H7 (cell line): Measurements from ENCODE around the gene OR6X1. TPM values are rescaled to one million over a fixed set of nuclear protein-coding genes. Genes with fewer than 3 reads are reported as not detected.
"Not testable (repeated sequence)": the region's sequence is repeated elsewhere in the genome, so short reads cannot be mapped to it uniquely, and the experiment has no call there.

Experiments
- DNase-seq: peaks from one replicate; pipeline ENCODE4 v3.0.0; 2012
- H3K27me3 ChIP-seq: 2 replicates; pipeline ENCODE4 v1.6.0; 2011; ENCODE audit warnings: mild to moderate bottlenecking, low read length; ENCODE audit not compliant: control insufficient read depth, insufficient read depth
- H3K36me3 ChIP-seq: replicated peaks from 2 replicates; pipeline ENCODE4 v1.5.1; 2011; ENCODE audit warnings: low read length; ENCODE audit not compliant: control insufficient read depth, insufficient read depth
- H3K4me3 ChIP-seq: 2 replicates; pipeline ENCODE4 v1.5.1; 2011; ENCODE audit warnings: low read depth, mild to moderate bottlenecking, control low read depth, low read length, moderate library complexity; ENCODE audit not compliant: insufficient read depth
- total RNA-seq: library from RNA; depleted of rRNA; stranded (reverse); fragments of >200 nt; shearing (Covaris generic); gene quantifications from 2 replicates; pipeline ENCODE4 v1.2.3, GENCODE V29; 2014

Gene OR6X1
- total RNA-seq, 1 experiment from 2014 or later: not detected

GRCh38 chr11:123771664-123772063 is 17.3 kb upstream of the OR6X1 start:
- DNase-seq: no peak
- Histone ChIP-seq H3K4me3 (no peak overlapping the region), H3K27me3 (no peaks in the 10 kb centered on the region), H3K36me3 (no peaks in the 10 kb centered on the region)

GRCh38 chr11:123770712-123771111 is 16.4 kb upstream of the OR6X1 start:
- no peak for DNase-seq
- no peaks in the 10 kb centered on the region for H3K27me3 ChIP-seq
- H3K4me3 ChIP-seq: no peak overlapping the region
- no peaks in the 10 kb centered on the region for H3K36me3 ChIP-seq

GRCh38 chr11:123765601-123766000 is 11.3 kb upstream of the OR6X1 start:
- Histone ChIP-seq H3K36me3 (no peaks in the 10 kb centered on the region), H3K4me3 (no peak overlapping the region), H3K27me3 (no peaks in the 10 kb centered on the region)
- DNase-seq: no peak

GRCh38 chr11:123762422-123762821 is 8.1 kb upstream of the OR6X1 start:
- no peaks in the 10 kb centered on the region for H3K36me3 ChIP-seq
- no peak for DNase-seq
- no peaks in the 10 kb centered on the region for H3K27me3 ChIP-seq
- H3K4me3 ChIP-seq: no peak overlapping the region

GRCh38 chr11:123760894-123761293 is 6.6 kb upstream of the OR6X1 start:
- DNase-seq: no peak
- Histone ChIP-seq H3K4me3 (no peak overlapping the region), H3K36me3 (no peaks in the 10 kb centered on the region), H3K27me3 (no peaks in the 10 kb centered on the region)

- Histone ChIP-seq H3K36me3 (no peaks in the 10 kb centered on the region), H3K4me3 (no peak overlapping the region), H3K27me3 (no peaks in the 10 kb centered on the region)
- DNase-seq: no peak
Measured at GRCh38 chr11:123757976-123758375, 3.7 kb upstream of the OR6X1 start.

- Histone ChIP-seq H3K36me3 (no peaks in the 10 kb centered on the region), H3K4me3 (no peak overlapping the region), H3K27me3 (no peaks in the 10 kb centered on the region)
- no peak for DNase-seq
Measured at GRCh38 chr11:123755813-123756212, 1.5 kb upstream of the OR6X1 start.

GRCh38 chr11:123755344-123755743 is 1.0 kb upstream of the OR6X1 start:
- no peak for DNase-seq
- Histone ChIP-seq H3K36me3 (no peaks in the 10 kb centered on the region), H3K27me3 (no peaks in the 10 kb centered on the region), H3K4me3 (no peak overlapping the region)

- no peak for DNase-seq
Measured at GRCh38 chr11:123753110-123753509, 1.2 kb downstream of the OR6X1 start.

GRCh38 chr11:123751781-123752180 is 2.5 kb downstream of the OR6X1 start:
- Histone ChIP-seq H3K36me3 (no peaks in the 10 kb centered on the region), H3K4me3 (no peak overlapping the region), H3K27me3 (no peaks in the 10 kb centered on the region)
- no peak for DNase-seq

More at GRCh38 chr11:123753110-123753509, 1.2 kb downstream of the OR6X1 start:
- Histone ChIP-seq H3K27me3 (no peaks in the 10 kb centered on the region), H3K4me3 (no peak overlapping the region), H3K36me3 (no peaks in the 10 kb centered on the region)

- H3K27me3 ChIP-seq, H3K36me3 ChIP-seq, DNase-seq, H3K4me3 ChIP-seq: not testable (repeated sequence)
Measured at GRCh38 chr11:123748349-123748748, 6.0 kb downstream of the OR6X1 start.

GRCh38 chr11:123745764-123746451 is 8.4 kb downstream of the OR6X1 start:
- H3K36me3 ChIP-seq: no peaks in the 10 kb centered on the region
- H3K4me3 ChIP-seq: no peak overlapping the region
- no peak for DNase-seq
- no peaks in the 10 kb centered on the region for H3K27me3 ChIP-seq

- H3K36me3 ChIP-seq: peaks cover 15% of the 10 kb centered on the region
- H3K4me3 ChIP-seq: no peak overlapping the region
- no peak for DNase-seq
- H3K27me3 ChIP-seq: no peaks in the 10 kb centered on the region
Measured at GRCh38 chr11:123742724-123743120, 11.6 kb downstream of the OR6X1 start.

GRCh38 chr11:123742031-123742723 is 12.1 kb downstream of the OR6X1 start:
- Histone ChIP-seq H3K4me3 (peak overlapping the region; percentile 73), H3K36me3 (peaks cover 17% of the 10 kb centered on the region), H3K27me3 (no peaks in the 10 kb centered on the region)
- DNase-seq: peak; percentile 29
